Measurements from ENCODE around the gene CWC27.
A peak's percentile ranks its signal among the peaks of the same experiment; 100 is the strongest.
"Not testable (repeated sequence)": the region's sequence is repeated elsewhere in the genome, so short reads cannot be mapped to it uniquely, and the experiment has no call there.

The CWC27 gene

GRCh38 chr5:64925123-64925522, 156.4 kb downstream of the CWC27 start:
- DNase-seq (ENCODE audit: low spot score): no peak

GRCh38 chr5:64929833-64930232, 161.1 kb downstream of the CWC27 start:
- DNase-seq (ENCODE audit: low spot score): no peak

GRCh38 chr5:64930672-64931318, 162.1 kb downstream of the CWC27 start:
- no peak for DNase-seq (ENCODE audit: low spot score)

- not testable (repeated sequence) for DNase-seq (ENCODE audit: low spot score)
Measured at GRCh38 chr5:64939422-64939771, 170.7 kb downstream of the CWC27 start.

GRCh38 chr5:64939772-64940510, 171.2 kb downstream of the CWC27 start:
- no peak for DNase-seq (ENCODE audit: low spot score)

GRCh38 chr5:64942460-64942859, 173.7 kb downstream of the CWC27 start:
- DNase-seq (ENCODE audit: low spot score): no peak

- no peak for DNase-seq (ENCODE audit: low spot score)
Measured at GRCh38 chr5:64944868-64945267, 176.1 kb downstream of the CWC27 start.

GRCh38 chr5:64947031-64947430, 178.3 kb downstream of the CWC27 start:
- no peak for DNase-seq (ENCODE audit: low spot score)

- no peak for DNase-seq (ENCODE audit: low spot score)
Measured at GRCh38 chr5:64947801-64948200, 179.1 kb downstream of the CWC27 start.

GRCh38 chr5:64949331-64949730, 180.6 kb downstream of the CWC27 start:
- no peak for DNase-seq (ENCODE audit: low spot score)

- DNase-seq (ENCODE audit: low spot score): no peak
Measured at GRCh38 chr5:64952951-64953673, 184.4 kb downstream of the CWC27 start.

- no peak for DNase-seq (ENCODE audit: low spot score)
Measured at GRCh38 chr5:64954518-64954917, 185.8 kb downstream of the CWC27 start.

- DNase-seq (ENCODE audit: low spot score): peak; percentile 22
Measured at GRCh38 chr5:64958757-64959391, 190.1 kb downstream of the CWC27 start.

GRCh38 chr5:64963278-64963677, 194.5 kb downstream of the CWC27 start:
- DNase-seq (ENCODE audit: low spot score): no peak

GRCh38 chr5:64968591-64969110, 199.9 kb downstream of the CWC27 start:
- DNase-seq (ENCODE audit: low spot score): no peak

GRCh38 chr5:64969578-64969977, 200.8 kb downstream of the CWC27 start:
- no peak for DNase-seq (ENCODE audit: low spot score)

GRCh38 chr5:64971513-64971912, 202.8 kb downstream of the CWC27 start:
- no peak for DNase-seq (ENCODE audit: low spot score)

GRCh38 chr5:64971990-64972389, 203.3 kb downstream of the CWC27 start:
- no peak for DNase-seq (ENCODE audit: low spot score)

- DNase-seq (ENCODE audit: low spot score): no peak
Measured at GRCh38 chr5:64972591-64972990, 203.9 kb downstream of the CWC27 start.

GRCh38 chr5:64973215-64973614, 204.5 kb downstream of the CWC27 start:
- no peak for DNase-seq (ENCODE audit: low spot score)

- no peak for DNase-seq (ENCODE audit: low spot score)
Measured at GRCh38 chr5:64977779-64978178, 209.0 kb downstream of the CWC27 start.

- DNase-seq (ENCODE audit: low spot score): no peak
Measured at GRCh38 chr5:64978546-64978945, 209.8 kb downstream of the CWC27 start.

All from hematopoietic multipotent progenitor cell treated with erythropoietin and hydrocortisone succinate and interleukin-3 and kit ligand, for 17 days (in vitro differentiated cells).